Cortex of kidney (tissue), 1 donor: ENCODE measurements around the gene ADAM10.
"Not testable (repeated sequence)": the region's sequence is repeated elsewhere in the genome, so short reads cannot be mapped to it uniquely, and the experiment has no call there.

Experiments
- DNase-seq: peaks from one replicate; lab custom pipeline; 2025; lab: John Stamatoyannopoulos, UW

ADAM10 gene

GRCh38 chr15:58676766-58677165 lies 72.7 kb downstream of the ADAM10 start:
- no peak for DNase-seq

GRCh38 chr15:58671186-58671585 lies 78.3 kb downstream of the ADAM10 start:
- no peak for DNase-seq

GRCh38 chr15:58669108-58669507 lies 80.4 kb downstream of the ADAM10 start:
- no peak for DNase-seq

GRCh38 chr15:58666957-58667356 lies 82.5 kb downstream of the ADAM10 start:
- no peak for DNase-seq

GRCh38 chr15:58665672-58666071 lies 83.8 kb downstream of the ADAM10 start:
- DNase-seq: no peak

GRCh38 chr15:58650102-58650501 lies 99.4 kb downstream of the ADAM10 start:
- no peak for DNase-seq

GRCh38 chr15:58649175-58649574 lies 100.3 kb downstream of the ADAM10 start:
- DNase-seq: no peak

- DNase-seq: no peak
These were observed 105.5 kb downstream of the ADAM10 start for GRCh38 chr15:58643996-58644395.

GRCh38 chr15:58641660-58642059 lies 107.8 kb downstream of the ADAM10 start:
- DNase-seq: no peak

GRCh38 chr15:58639992-58640391 lies 109.5 kb downstream of the ADAM10 start:
- no peak for DNase-seq

- no peak for DNase-seq
These were observed 110.3 kb downstream of the ADAM10 start for GRCh38 chr15:58639002-58639756.

GRCh38 chr15:58632789-58633188 lies 116.7 kb downstream of the ADAM10 start:
- no peak for DNase-seq

- no peak for DNase-seq
These were observed 118.2 kb downstream of the ADAM10 start for GRCh38 chr15:58631319-58631718.

GRCh38 chr15:58629625-58630024 lies 119.9 kb downstream of the ADAM10 start:
- DNase-seq: no peak

- DNase-seq: no peak
These were observed 121.1 kb downstream of the ADAM10 start for GRCh38 chr15:58628206-58628947.

- no peak for DNase-seq
These were observed 121.8 kb downstream of the ADAM10 start for GRCh38 chr15:58627701-58628100.

- no peak for DNase-seq
These were observed 122.5 kb downstream of the ADAM10 start for GRCh38 chr15:58627046-58627445.

- DNase-seq: no peak
These were observed 123.1 kb downstream of the ADAM10 start for GRCh38 chr15:58626378-58626777.

GRCh38 chr15:58622877-58623276 lies 126.6 kb downstream of the ADAM10 start:
- DNase-seq: no peak

- DNase-seq: not testable (repeated sequence)
These were observed 129.2 kb downstream of the ADAM10 start for GRCh38 chr15:58620268-58620667.

GRCh38 chr15:58616171-58616570 lies 133.3 kb downstream of the ADAM10 start:
- no peak for DNase-seq

GRCh38 chr15:58611731-58612676 lies 137.5 kb downstream of the ADAM10 start:
- no peak for DNase-seq
